ENCODE measurements around the gene EIF1. TPM values are rescaled to one million over a fixed set of nuclear protein-coding genes. Genes with fewer than 3 reads are reported as not detected.
A peak's percentile ranks its signal among the peaks of the same experiment; 100 is the strongest.

Gene EIF1
- polyA plus RNA-seq, 1 donor (not counting 4 experiments of a cell fraction or from before 2014, with no cell fraction given): 308 TPM

DNA sequence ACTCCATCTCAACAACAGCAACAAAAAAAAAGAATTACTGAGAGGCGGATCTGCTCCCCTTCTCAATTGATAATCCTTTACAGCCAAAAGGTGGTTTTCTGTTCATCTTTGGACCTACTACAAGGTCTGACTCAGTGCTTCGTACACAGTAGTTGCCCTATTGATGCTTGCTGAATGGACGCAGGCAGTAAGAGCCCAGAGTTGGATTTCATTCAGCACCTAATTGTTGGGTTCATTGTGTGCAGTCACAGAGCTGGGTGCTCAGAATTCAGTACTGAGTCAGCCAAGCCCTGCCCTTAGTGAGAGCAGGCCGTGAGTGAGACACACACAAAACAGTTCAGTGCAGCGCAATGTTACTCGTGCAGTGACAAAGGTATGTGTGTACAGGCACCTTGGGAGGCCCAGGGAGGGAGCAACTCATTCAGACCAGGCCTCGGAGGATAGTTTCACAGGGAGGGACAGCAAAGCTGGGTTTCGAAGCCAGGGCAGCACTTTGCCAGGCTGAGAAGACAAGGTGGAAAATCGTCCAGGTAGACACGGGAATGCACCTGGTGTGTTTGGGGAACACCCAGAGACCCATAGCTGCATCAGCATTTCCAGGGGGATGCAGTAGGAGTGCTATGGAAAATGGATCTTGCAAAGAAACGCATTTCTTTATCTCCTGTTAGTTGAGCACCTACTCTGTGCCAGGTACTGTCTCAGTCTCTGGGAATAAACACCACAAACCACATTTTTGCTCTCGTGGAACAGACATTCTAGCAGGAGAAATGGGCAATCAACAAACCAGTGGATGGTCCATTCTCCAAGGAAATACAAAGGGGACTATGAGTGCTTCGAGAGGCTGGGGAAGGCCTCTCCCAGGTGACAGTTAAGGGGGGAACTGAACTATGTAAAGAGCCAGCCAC lies 46.2 kb upstream of the EIF1 start:
- no peaks in the 10 kb centered on the region for H3K27me3 ChIP-seq (ENCODE audit: control insufficient read depth, extremely low read depth, insufficient read depth, low read length)
- peak overlapping the region; percentile 34 for H3K9ac ChIP-seq (ENCODE audit: control insufficient read depth, extremely low read depth, insufficient read depth, low read length)
- H3K79me2 ChIP-seq (ENCODE audit: control insufficient read depth, insufficient read depth, low read length): no peaks in the 10 kb centered on the region
- dilution Hi-C loops (cut with MboI; ENCODE audit: extremely low pct_ligation_motif_present, low sequenced_read_pairs): no loop called here
- no peaks in the 10 kb centered on the region for H4K20me1 ChIP-seq (ENCODE audit: control insufficient read depth, extremely low read depth, insufficient read depth, low read length)
- no peak overlapping the region for H3K4me3 ChIP-seq (ENCODE audit: control insufficient read depth in 2 of 3, extremely low read depth in 1 of 3, insufficient read depth in 2 of 3, low read depth in 1 of 3, low read length in 3 of 3)
- DNase-seq (ENCODE audit: low read depth, low spot score) (no peak), FAIRE-seq (peak; percentile 97)
- H3K4me2 ChIP-seq (ENCODE audit: control insufficient read depth, extremely low read depth, insufficient read depth, low read depth, low read length): no peak overlapping the region
- H3K36me3 ChIP-seq (ENCODE audit: control insufficient read depth in 2 of 2, extremely low read depth in 1 of 2, insufficient read depth in 2 of 2, low read length in 2 of 2): no peaks in the 10 kb centered on the region
- H3K27ac ChIP-seq (ENCODE audit: control insufficient read depth, insufficient read depth, low read length): peak overlapping the region; percentile 65
- TF ChIP-seq, protein P1, sequence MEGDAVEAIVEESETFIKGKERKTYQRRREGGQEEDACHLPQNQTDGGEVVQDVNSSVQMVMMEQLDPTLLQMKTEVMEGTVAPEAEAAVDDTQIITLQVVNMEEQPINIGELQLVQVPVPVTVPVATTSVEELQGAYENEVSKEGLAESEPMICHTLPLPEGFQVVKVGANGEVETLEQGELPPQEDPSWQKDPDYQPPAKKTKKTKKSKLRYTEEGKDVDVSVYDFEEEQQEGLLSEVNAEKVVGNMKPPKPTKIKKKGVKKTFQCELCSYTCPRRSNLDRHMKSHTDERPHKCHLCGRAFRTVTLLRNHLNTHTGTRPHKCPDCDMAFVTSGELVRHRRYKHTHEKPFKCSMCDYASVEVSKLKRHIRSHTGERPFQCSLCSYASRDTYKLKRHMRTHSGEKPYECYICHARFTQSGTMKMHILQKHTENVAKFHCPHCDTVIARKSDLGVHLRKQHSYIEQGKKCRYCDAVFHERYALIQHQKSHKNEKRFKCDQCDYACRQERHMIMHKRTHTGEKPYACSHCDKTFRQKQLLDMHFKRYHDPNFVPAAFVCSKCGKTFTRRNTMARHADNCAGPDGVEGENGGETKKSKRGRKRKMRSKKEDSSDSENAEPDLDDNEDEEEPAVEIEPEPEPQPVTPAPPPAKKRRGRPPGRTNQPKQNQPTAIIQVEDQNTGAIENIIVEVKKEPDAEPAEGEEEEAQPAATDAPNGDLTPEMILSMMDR (optimal IDR thresholded peaks at IDR 0.05 in 1 of 3, IDR thresholded peaks at IDR 0.05 in 1 of 3, conservative IDR thresholded peaks at IDR 0.05 in 1 of 3; ENCODE audit: extremely low read depth in 1 of 3, insufficient read depth in 2 of 3, low read length in 3 of 3): no peak
- TF ChIP-seq EZH2 (IDR thresholded peaks at IDR 0.05; ENCODE audit: low read length): no peak
- peak overlapping the region; percentile 0 for H2AFZ ChIP-seq (ENCODE audit: control insufficient read depth, low read length)
- no peaks in the 10 kb centered on the region for H3K9me1 ChIP-seq (ENCODE audit: control insufficient read depth, extremely low read depth, insufficient read depth, low read length)
- H3K4me1 ChIP-seq (ENCODE audit: control insufficient read depth, extremely low read depth, insufficient read depth, low read length): peaks cover 25% of the 10 kb centered on the region
- no peaks in the 10 kb centered on the region for H3K9me3 ChIP-seq (ENCODE audit: control insufficient read depth, low read depth, low read length)

DNA sequence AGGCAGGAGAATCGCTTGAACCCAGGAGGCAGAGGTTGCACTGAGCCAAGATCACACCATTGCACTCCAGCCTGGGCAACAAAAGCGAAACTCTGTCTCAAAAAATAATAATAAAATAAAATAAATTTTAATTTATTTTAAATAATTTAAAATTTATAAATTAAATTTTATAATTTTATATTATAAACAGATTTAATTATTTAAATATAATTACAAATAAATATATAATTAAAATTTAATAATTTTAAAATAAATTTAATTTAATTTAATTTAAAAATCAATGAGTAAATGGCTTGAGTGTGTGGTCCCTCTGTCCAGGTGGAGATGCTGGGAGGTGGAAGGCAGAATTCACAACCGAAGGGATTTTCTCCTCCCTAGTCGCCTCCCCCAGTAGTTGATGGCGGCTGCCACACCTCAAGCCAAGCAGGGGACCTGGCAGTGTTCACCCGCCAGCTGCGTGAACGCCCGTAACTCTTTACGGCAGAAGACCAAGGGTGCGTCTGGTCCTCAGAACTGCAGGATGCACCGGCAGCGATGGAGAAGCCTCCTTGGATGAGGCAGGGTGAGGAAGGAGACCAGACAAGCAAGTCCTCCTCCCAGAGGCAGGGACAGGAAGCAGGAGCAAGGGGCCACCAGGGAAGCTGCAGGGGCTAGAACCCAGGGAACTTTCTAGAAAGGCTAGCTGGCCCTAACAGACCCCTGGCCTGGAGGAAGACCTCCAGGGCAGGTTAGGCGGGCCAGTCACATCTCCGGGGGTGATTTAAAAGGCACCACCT lies 41.5 kb upstream of the EIF1 start:
- Histone ChIP-seq H2AFZ (ENCODE audit: control insufficient read depth, low read length) (peak overlapping the region; percentile 71), H3K9me3 (ENCODE audit: control insufficient read depth, low read depth, low read length) (no peaks in the 10 kb centered on the region), H3K4me3 (ENCODE audit: control insufficient read depth in 2 of 3, extremely low read depth in 1 of 3, insufficient read depth in 2 of 3, low read depth in 1 of 3, low read length in 3 of 3) (peak overlapping the region; percentile 1 to 19 (median 18)), H3K9me1 (ENCODE audit: control insufficient read depth, extremely low read depth, insufficient read depth, low read length) (no peaks in the 10 kb centered on the region), H3K9ac (ENCODE audit: control insufficient read depth, extremely low read depth, insufficient read depth, low read length) (peak overlapping the region; percentile 74), H3K4me1 (ENCODE audit: control insufficient read depth, extremely low read depth, insufficient read depth, low read length) (peaks cover 61% of the 10 kb centered on the region), H3K36me3 (ENCODE audit: control insufficient read depth in 2 of 2, extremely low read depth in 1 of 2, insufficient read depth in 2 of 2, low read length in 2 of 2) (no peaks in the 10 kb centered on the region), H3K27me3 (ENCODE audit: control insufficient read depth, extremely low read depth, insufficient read depth, low read length) (no peaks in the 10 kb centered on the region), H3K4me2 (ENCODE audit: control insufficient read depth, extremely low read depth, insufficient read depth, low read depth, low read length) (peak overlapping the region; percentile 61), H3K79me2 (ENCODE audit: control insufficient read depth, insufficient read depth, low read length) (peaks cover 3% of the 10 kb centered on the region), H4K20me1 (ENCODE audit: control insufficient read depth, extremely low read depth, insufficient read depth, low read length) (no peaks in the 10 kb centered on the region), H3K27ac (ENCODE audit: control insufficient read depth, insufficient read depth, low read length) (peak overlapping the region; percentile 100)
- dilution Hi-C loops (cut with MboI; ENCODE audit: extremely low pct_ligation_motif_present, low sequenced_read_pairs): no loop called here
- DNase-seq (ENCODE audit: low read depth, low spot score) (no peak), FAIRE-seq (no peak)
- TF ChIP-seq EZH2 (IDR thresholded peaks at IDR 0.05; ENCODE audit: low read length): no peak
- TF ChIP-seq, protein P1 (optimal IDR thresholded peaks at IDR 0.05 in 1 of 3, IDR thresholded peaks at IDR 0.05 in 1 of 3, conservative IDR thresholded peaks at IDR 0.05 in 1 of 3; ENCODE audit: extremely low read depth in 1 of 3, insufficient read depth in 2 of 3, low read length in 3 of 3): peak in 1 of 3 experiments; percentile 33
